Esophagus muscularis mucosa (tissue), 4 donors: ENCODE results near the gene RAB9B. TPM values are rescaled to one million over a fixed set of nuclear protein-coding genes. Genes with fewer than 3 reads are reported as not detected.

ENCODE experiments used
- DNase-seq: peaks from one replicate; pipeline ENCODE4 v3.0.0-alpha.2; 2017; ENCODE audit errors: extremely low spot score
- H3K27ac ChIP-seq, 4 donors: fragments of 200-600 bp; sonication (generic); replicated peaks in 1 of 4; 1 replicate in 3 of 4; 2 replicates in 1 of 4; pipeline ENCODE4 v1.5.1; 2016 to 2019; ENCODE audit warnings: mild to moderate bottlenecking in 1 of 4
- H3K27me3 ChIP-seq, 4 donors: fragments of 200-600 bp; sonication (generic); one replicate each; pipeline versions ENCODE4 v1.5.1 to v1.6.0; 2016 to 2019
- H3K36me3 ChIP-seq, 4 donors: fragments of 200-600 bp; sonication (generic); one replicate each; pipeline ENCODE4 v1.5.1; 2016 to 2019
- H3K4me1 ChIP-seq, 4 donors: fragments of 200-600 bp; sonication (generic); one replicate each; pipeline ENCODE4 v1.5.1; 2016 to 2019
- H3K4me3 ChIP-seq, 4 donors: fragments of 200-600 bp; sonication (generic); 1 replicate in 2 of 4; 2 replicates in 2 of 4; pipeline ENCODE4 v1.5.1; 2016 to 2019; ENCODE audit warnings: mild to moderate bottlenecking in 4 of 4, moderate library complexity in 1 of 4
- H3K9me3 ChIP-seq, 4 donors: fragments of 200-600 bp; sonication (generic); 1 replicate in 3 of 4; 2 replicates in 1 of 4; pipeline ENCODE4 v1.5.1; 2016 to 2019
- CTCF ChIP-seq, 3 experiments: fragments of 200-600 bp in 2 of 3; fragments of 450-650 bp in 1 of 3; sonication (generic) in 2 of 3; IDR thresholded peaks; one replicate each; pipeline ENCODE4 v1.5.1; 2017 to 2019; ENCODE audit warnings: antibody characterized with exemption in 3 of 3, mild to moderate bottlenecking in 2 of 3, moderate library complexity in 1 of 3
- EP300 ChIP-seq: sonication (generic); formaldehyde crosslinking; IDR thresholded peaks from one replicate; pipeline ENCODE4 v1.6.1; 2017; ENCODE audit warnings: antibody characterized with exemption
- POLR2A ChIP-seq: fragments of 450-650 bp; IDR thresholded peaks from one replicate; pipeline ENCODE4 v1.6.1; 2017; ENCODE audit warnings: antibody characterized with exemption, moderate library complexity, mild to moderate bottlenecking, low read depth
- POLR2AphosphoS5 ChIP-seq, 2 donors: sonication (generic); formaldehyde crosslinking; IDR thresholded peaks; one replicate each; pipeline ENCODE4 v1.6.1; 2017; ENCODE audit warnings: antibody characterized with exemption in 2 of 2
- WGBS: methylation state at CpG from one replicate; pipeline ENCODE4 v1.1.5; 2018; 5-methylcytosine and 5-hydroxymethylcytosine counted together
- intact Hi-C: fragments of 100-400 bp; cut with DNase I; formaldehyde crosslinking; loops from one replicate; pipeline ENCODE4 v1.15.1; 2023
- total RNA-seq, 4 donors: library from RNA; depleted of rRNA; stranded (reverse); fragments of >200 nt; gene quantifications; one replicate each; pipeline versions ENCODE4 v1.1.0 to v1.2.1, GENCODE V29; 2016

RAB9B gene
- total RNA-seq, 4 donors from 2014 or later: 8.9 to 13.6 (median 11.1) TPM

- intact Hi-C loops: no loop called here
- no peak for DNase-seq
Measured at GRCh38 chrX:103805860-103806259, 26.2 kb downstream of the RAB9B start.

GRCh38 chrX:103800318-103800717 is 31.7 kb downstream of the RAB9B start:
- WGBS: 81% methylated on average over 2 of the region's 2 CpGs

More at GRCh38 chrX:103805860-103806259, 26.2 kb downstream of the RAB9B start:
- H3K27ac ChIP-seq: no peak overlapping the region
- H3K4me1 ChIP-seq: no peaks in the 10 kb centered on the region
- no peaks in the 10 kb centered on the region for H3K27me3 ChIP-seq
- H3K4me3 ChIP-seq: no peak overlapping the region
- TF ChIP-seq POLR2A (no peak), POLR2AphosphoS5 (IDR thresholded peaks at IDR 0.05) (no peak), CTCF (IDR thresholded peaks at IDR 0.05) (no peak), EP300 (no peak)
- H3K9me3 ChIP-seq: no peaks in the 10 kb centered on the region
- no peaks in the 10 kb centered on the region for H3K36me3 ChIP-seq

GRCh38 chrX:103797691-103798090 is 34.4 kb downstream of the RAB9B start:
- Histone ChIP-seq H3K4me3 (no peak overlapping the region), H3K27ac (no peak overlapping the region), H3K4me1 (no peaks in the 10 kb centered on the region), H3K27me3 (no peaks in the 10 kb centered on the region), H3K36me3 (no peaks in the 10 kb centered on the region), H3K9me3 (no peaks in the 10 kb centered on the region)
- TF ChIP-seq POLR2AphosphoS5 (IDR thresholded peaks at IDR 0.05): no peak
- TF ChIP-seq POLR2A: no peak
- no peak for TF ChIP-seq CTCF (IDR thresholded peaks at IDR 0.05)
- TF ChIP-seq EP300: no peak
- intact Hi-C loops: no loop called here
- no peak for DNase-seq
- 73% methylated on average over 2 of the region's 2 CpGs for WGBS

More at GRCh38 chrX:103800318-103800717, 31.7 kb downstream of the RAB9B start:
- Histone ChIP-seq H3K27me3 (no peaks in the 10 kb centered on the region), H3K9me3 (no peaks in the 10 kb centered on the region), H3K4me1 (no peaks in the 10 kb centered on the region), H3K4me3 (no peak overlapping the region), H3K27ac (no peak overlapping the region), H3K36me3 (no peaks in the 10 kb centered on the region)
- DNase-seq: no peak
- intact Hi-C loops: no loop called here
- no peak for TF ChIP-seq CTCF (IDR thresholded peaks at IDR 0.05)
- no peak for TF ChIP-seq POLR2A
- no peak for TF ChIP-seq POLR2AphosphoS5 (IDR thresholded peaks at IDR 0.05)
- TF ChIP-seq EP300: no peak

GRCh38 chrX:103794119-103794518 is 37.9 kb downstream of the RAB9B start:
- DNase-seq: no peak

GRCh38 chrX:103793545-103793940 is 38.5 kb downstream of the RAB9B start:
- DNase-seq: no peak
- Histone ChIP-seq H3K36me3 (no peaks in the 10 kb centered on the region), H3K4me3 (no peak overlapping the region), H3K27ac (no peak overlapping the region), H3K27me3 (no peaks in the 10 kb centered on the region), H3K4me1 (no peaks in the 10 kb centered on the region), H3K9me3 (no peaks in the 10 kb centered on the region)
- WGBS: 67% methylated on average over 2 of the region's 2 CpGs
- intact Hi-C loops: no loop called here
- TF ChIP-seq POLR2A: no peak
- no peak for TF ChIP-seq CTCF (IDR thresholded peaks at IDR 0.05)
- no peak for TF ChIP-seq EP300
- no peak for TF ChIP-seq POLR2AphosphoS5 (IDR thresholded peaks at IDR 0.05)

More at GRCh38 chrX:103794119-103794518, 37.9 kb downstream of the RAB9B start:
- no peak overlapping the region for H3K27ac ChIP-seq
- no peaks in the 10 kb centered on the region for H3K36me3 ChIP-seq
- intact Hi-C loops: no loop called here
- no peaks in the 10 kb centered on the region for H3K9me3 ChIP-seq
- no peak overlapping the region for H3K4me3 ChIP-seq
- H3K4me1 ChIP-seq: no peaks in the 10 kb centered on the region
- H3K27me3 ChIP-seq: no peaks in the 10 kb centered on the region
- 70% methylated on average over 4 of the region's 4 CpGs for WGBS
- TF ChIP-seq EP300: no peak
